GM10266 (cell line): ENCODE data around the gene ZNF500.

Experiments
- DNase-seq: peaks from one replicate; pipeline ENCODE4 v3.0.0; 2012; ENCODE audit errors: extremely low spot score
- TF ChIP-seq, protein P1 (sequence below): IDR thresholded peaks from 2 replicates; pipeline ENCODE4 v1.5.1; 2012; ENCODE audit warnings: mild to moderate bottlenecking, low read depth; ENCODE audit not compliant: control insufficient read depth, insufficient read depth; ENCODE audit errors: missing control alignments

Gene ZNF500

GRCh38 chr16:4713663-4714501, 53.1 kb downstream of the ZNF500 start:
- TF ChIP-seq, protein P1, sequence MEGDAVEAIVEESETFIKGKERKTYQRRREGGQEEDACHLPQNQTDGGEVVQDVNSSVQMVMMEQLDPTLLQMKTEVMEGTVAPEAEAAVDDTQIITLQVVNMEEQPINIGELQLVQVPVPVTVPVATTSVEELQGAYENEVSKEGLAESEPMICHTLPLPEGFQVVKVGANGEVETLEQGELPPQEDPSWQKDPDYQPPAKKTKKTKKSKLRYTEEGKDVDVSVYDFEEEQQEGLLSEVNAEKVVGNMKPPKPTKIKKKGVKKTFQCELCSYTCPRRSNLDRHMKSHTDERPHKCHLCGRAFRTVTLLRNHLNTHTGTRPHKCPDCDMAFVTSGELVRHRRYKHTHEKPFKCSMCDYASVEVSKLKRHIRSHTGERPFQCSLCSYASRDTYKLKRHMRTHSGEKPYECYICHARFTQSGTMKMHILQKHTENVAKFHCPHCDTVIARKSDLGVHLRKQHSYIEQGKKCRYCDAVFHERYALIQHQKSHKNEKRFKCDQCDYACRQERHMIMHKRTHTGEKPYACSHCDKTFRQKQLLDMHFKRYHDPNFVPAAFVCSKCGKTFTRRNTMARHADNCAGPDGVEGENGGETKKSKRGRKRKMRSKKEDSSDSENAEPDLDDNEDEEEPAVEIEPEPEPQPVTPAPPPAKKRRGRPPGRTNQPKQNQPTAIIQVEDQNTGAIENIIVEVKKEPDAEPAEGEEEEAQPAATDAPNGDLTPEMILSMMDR, result no peak
- DNase-seq, result no peak

- DNase-seq, result no peak
- TF ChIP-seq, protein P1, result no peak
These were observed 57.5 kb downstream of the ZNF500 start for GRCh38 chr16:4709481-4709880.

DNA sequence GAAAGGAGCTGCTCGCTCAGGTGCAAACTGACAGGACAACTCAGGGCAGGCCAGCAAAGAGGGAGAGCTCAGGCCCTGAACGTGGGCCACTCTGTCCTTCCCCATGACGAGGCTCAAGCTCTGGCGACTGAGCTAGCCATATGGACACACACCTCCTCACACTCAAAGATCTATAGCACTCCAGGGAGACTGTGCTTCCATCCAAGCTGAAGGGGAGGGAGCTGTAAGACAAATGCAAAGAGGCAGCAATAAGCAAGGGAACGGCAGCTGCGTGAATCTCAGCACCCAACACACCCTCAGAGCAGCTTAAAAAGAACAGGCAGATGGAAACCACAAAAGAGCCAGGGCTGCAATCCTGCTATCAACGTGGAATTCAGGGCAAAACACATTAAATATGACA, 60.1 kb downstream of the ZNF500 start:
- DNase-seq, result no peak
- TF ChIP-seq, protein P1, result no peak

GRCh38 chr16:4704913-4705312, 62.0 kb downstream of the ZNF500 start:
- DNase-seq, result no peak
- TF ChIP-seq, protein P1, result no peak

DNA sequence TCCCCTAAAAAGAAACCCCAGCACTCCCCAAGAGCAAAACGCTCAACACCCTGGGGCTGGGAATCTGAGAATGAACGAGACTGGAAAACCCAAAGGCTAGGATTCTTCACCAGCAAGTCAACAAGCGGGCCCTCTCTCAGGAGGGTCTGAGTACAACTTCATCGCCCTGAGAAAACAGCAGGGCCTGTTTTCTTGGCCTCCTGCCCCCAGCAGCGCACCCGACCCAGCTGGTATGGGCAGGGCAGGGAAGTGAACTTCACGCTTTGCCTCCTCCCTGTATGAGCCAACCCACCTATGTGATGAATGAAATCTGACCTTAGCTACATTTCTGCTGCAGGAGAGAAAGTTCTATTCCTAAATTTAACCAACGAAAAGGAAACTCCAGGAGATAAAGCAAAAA, 62.5 kb downstream of the ZNF500 start:
- TF ChIP-seq, protein P1, result no peak
- no peak for DNase-seq

DNA sequence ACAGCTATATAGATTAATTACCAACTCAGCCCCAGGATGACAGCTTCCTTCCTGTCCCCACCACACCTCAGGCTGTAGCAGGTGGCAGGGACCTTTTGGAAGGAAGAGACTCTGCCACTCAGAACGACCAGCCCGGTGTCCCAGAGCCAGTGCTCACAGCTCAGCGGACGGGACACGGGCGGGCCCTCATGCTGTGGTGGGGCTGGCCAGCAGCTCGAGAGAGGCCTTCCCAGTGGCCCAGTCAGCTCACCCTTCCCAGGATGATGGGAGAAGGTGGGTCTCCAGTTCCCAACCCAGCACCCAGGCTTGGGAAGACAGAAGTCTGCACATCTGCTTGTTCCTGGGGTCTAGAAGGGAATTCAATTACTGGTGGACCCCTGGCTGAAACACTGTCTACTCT, 63.1 kb downstream of the ZNF500 start:
- TF ChIP-seq, protein P1, result no peak
- DNase-seq, result no peak

DNA sequence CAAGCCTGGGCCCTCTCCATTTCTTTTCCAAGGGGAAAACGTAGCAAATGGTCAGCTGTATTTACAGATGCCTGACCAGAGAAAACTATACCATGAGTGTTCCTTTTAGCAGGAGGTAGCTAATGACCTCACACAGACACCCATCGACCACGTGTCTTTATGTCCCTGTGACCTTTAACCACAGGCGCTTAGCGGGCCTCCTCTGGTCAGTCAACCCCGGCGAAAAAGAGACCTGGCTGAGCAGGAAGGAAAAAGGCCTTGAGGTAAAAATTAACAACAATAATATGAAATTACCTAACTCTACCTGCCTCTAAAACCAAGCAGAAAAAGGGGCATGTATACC, 64.5 kb downstream of the ZNF500 start:
- DNase-seq, result no peak
- TF ChIP-seq, protein P1, result no peak
